Dermis microvascular lymphatic vessel endothelial cell (primary cell): Measurements from ENCODE around the gene ORC1. TPM values are rescaled to one million over a fixed set of nuclear protein-coding genes. Genes with fewer than 3 reads are reported as not detected.

Source experiments
- DNase-seq, 2 donors: peaks; one replicate each; pipeline versions ENCODE4 v3.0.0 to v3.0.0-alpha.2; 2010; ENCODE audit warnings: low read depth in 2 of 2
- total RNA-seq: library from RNA; depleted of rRNA; stranded (reverse); fragments of >200 nt; gene quantifications from 2 replicates; pipeline ENCODE4 v1.2.1, GENCODE V29; 2014

The ORC1 gene
- total RNA-seq, 1 donor from 2014 or later, result 6.5 TPM

- no peak for DNase-seq
These were observed 59.0 kb downstream of the ORC1 start for GRCh38 chr1:52345252-52345651.

- DNase-seq, result no peak
These were observed 60.2 kb downstream of the ORC1 start for GRCh38 chr1:52343979-52344378.

DNA sequence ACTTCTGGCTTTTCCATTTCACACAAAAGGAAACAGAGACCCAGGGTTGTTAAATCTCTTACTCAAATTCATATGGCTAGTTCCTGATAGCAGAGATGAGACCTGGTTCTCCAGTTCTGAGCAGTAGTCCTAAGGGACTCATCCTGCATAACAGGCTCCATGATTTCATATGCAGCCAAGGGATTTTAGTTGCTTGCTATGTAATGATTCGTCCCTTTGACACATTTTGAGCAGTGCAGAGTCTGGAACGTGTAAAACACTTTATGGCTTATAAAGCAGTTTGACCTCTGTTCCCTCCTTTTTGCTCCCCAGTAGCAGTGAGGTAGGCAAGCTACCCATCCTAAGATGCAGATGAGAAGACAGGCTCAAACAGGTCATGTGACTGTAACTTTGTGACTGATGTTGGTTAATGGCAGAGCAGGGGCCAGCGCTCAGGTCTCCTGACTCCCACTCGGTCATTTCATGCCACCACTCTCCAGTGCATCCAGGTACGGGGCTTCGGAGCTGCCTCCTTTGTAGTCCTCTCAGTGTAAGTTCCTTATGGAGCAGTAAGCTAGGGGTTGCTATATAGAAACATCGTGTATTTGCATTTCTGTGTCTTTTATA is 62.5 kb downstream of the ORC1 start:
- no peak for DNase-seq

DNA sequence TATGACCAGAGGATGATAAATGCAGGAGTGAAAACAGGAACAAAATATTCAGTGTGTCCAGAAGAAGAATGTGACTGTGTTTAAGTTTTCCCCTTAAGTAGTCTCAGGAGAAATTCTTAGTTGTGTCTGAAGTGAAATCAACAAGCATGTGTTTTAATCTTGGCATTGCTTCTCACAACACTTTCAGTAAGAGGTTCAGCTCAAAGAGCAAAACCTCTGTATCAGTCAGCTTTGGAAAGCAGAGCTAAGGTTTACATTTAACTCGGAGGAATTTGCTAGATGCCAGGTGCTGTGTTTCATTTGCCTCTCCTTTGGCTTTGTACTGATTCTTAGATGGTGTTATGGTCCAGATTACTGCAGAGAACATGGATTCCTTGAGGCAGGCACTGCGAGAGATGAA is 66.8 kb downstream of the ORC1 start:
- DNase-seq, result no peak

- no peak for DNase-seq
These were observed 69.2 kb downstream of the ORC1 start for GRCh38 chr1:52334906-52335528.

GRCh38 chr1:52332411-52332810 is 71.8 kb downstream of the ORC1 start:
- no peak for DNase-seq

- no peak for DNase-seq
These were observed 75.6 kb downstream of the ORC1 start for GRCh38 chr1:52328615-52329014.

DNA sequence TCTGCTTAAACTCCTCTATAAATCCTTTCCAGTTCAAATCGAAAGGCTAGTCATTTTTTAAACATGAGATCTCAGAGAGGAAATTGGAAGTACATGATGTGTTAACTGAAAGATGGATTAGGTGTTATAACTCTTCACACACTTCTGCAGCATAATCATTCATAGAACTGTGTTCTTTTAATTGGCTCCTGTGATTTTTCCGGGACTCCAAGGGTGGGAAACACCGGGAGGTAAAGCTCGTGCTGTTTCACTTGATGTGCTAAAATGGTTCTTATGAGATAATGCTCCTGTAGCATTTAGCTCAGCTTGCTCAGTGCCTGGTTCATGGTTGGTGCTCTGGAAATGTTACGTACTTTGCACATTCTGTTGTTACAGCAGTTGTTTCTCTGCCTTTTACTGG is 78.4 kb downstream of the ORC1 start:
- DNase-seq, result no peak

- DNase-seq, result no peak
These were observed 80.5 kb downstream of the ORC1 start for GRCh38 chr1:52323731-52324130.

Other genes with a start within 250 kb of the ORC1 start
- 16.3 and 23.9 TPM in 2 replicates for gene CC2D1B, start 38.2 kb downstream of the ORC1 start, total RNA-seq
- gene PRPF38A, start 179 bp upstream of the ORC1 start, total RNA-seq, result 8.0 and 9.1 TPM in 2 replicates
- gene TUT4, start 148.7 kb upstream of the ORC1 start, total RNA-seq, result 13.7 and 16.6 TPM in 2 replicates
- 15.0 and 20.7 TPM in 2 replicates for gene GPX7, start 197.9 kb upstream of the ORC1 start, total RNA-seq
- gene SHISAL2A, start 228.7 kb upstream of the ORC1 start, total RNA-seq, result not detected in 2 replicates